Fibroblast of pulmonary artery (primary cell): Measurements from ENCODE around the gene ARL6IP4.

ENCODE experiments used
- DNase-seq: peaks from one replicate; pipeline ENCODE4 v3.0.0-alpha.2; 2010; ENCODE audit warnings: low read depth
- H3K4me3 ChIP-seq: replicated peaks from 2 replicates; pipeline ENCODE4 v1.5.1; 2011; ENCODE audit warnings: low read depth, mild to moderate bottlenecking, control low read depth, low read length, moderate library complexity
- CTCF ChIP-seq: IDR thresholded peaks from 2 replicates; pipeline ENCODE4 v1.5.1; 2011; ENCODE audit warnings: mild to moderate bottlenecking, control low read depth, low read length, inconsistent platforms; ENCODE audit errors: missing control alignments

Gene ARL6IP4

DNA sequence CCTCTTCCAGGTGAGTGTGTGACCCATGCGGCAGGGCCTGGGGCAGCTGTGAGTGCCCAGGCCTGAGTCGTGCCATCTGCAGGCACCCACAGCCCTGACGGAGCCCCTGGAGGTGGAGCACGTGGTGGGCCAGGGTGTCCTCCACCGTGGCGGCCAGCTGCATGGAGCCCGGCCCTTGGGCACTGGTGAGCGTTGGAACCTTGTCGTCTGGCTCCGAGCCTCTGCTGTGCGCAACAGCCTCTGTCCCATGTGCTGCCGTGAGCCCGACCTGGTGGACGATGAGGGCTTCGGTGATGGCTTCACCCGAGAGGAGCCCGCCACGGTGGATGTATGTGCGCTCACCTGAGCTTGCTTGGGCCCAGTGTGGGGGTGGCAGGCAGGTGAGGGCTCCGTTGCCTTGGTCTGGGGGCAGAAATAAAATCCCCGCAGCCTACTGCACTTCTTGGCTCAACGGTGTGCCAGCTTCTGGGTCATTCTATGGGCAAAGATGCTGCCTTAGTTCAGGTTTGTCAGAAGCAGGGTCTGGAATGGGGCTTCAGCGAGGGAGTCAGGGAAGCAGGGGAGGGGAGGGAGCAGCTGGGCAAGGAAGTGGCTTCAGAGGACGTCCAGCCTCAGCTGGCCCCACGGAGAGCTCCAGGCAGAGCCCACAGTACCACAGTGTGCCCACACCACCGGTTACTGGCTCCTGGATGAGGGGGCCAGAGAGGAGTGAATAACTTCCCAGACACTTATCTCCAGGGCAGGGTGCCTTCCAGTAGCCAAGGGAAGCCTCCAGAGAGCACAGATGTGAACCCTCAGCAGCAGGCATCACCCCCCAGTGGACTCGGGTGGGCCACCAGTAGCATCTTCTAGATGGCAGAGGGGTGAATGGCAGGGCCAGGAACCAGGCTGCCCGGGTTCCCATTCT is 1.2 kb upstream of the ARL6IP4 start:
- DNase-seq = no peak
- no peak for TF ChIP-seq CTCF
- H3K4me3 ChIP-seq = peak overlapping the region; percentile 83

DNA sequence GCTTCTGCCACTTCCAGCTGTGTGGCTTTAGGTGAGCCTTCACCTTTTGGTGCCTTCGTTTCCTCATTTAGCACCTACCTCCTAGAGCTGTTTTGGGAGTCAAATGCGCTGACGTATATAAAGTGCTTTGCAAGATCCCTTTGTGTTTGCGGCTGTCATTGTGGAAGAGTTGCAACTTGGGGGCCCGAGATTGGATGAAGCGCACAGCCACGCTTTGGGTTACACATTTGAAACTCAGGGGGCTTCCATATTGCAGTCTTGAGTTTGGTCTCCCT is 636 bp upstream of the ARL6IP4 start:
- DNase-seq = peak; percentile 12
- peak overlapping the region; percentile 83 for H3K4me3 ChIP-seq
- no peak for TF ChIP-seq CTCF

- peak overlapping the region; percentile 83 for H3K4me3 ChIP-seq
- peak; percentile 11 for DNase-seq
- TF ChIP-seq CTCF = no peak
These were observed 573 bp downstream of the ARL6IP4 start for GRCh38 chr12:122981036-122981471.

GRCh38 chr12:122981587-122982476 is 1.4 kb downstream of the ARL6IP4 start:
- no peak for DNase-seq
- H3K4me3 ChIP-seq = peak overlapping the region; percentile 83
- no peak for TF ChIP-seq CTCF

DNA sequence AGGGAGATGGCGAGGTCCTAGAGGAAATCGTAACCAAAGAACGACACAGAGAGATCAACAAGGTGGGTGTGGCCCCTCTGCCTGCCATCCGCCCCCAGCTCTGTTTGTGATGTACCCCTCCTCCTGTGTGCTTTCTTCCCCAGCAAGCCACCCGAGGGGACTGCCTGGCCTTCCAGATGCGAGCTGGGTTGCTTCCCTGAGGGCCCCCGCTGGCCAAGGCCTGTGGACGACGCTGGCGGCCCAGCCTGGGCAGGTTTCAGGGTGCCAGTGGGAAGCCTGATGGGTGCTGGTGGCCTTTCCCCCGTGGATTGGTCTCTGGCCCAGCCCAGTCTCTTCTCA is 2.0 kb downstream of the ARL6IP4 start:
- no peak for DNase-seq
- peak overlapping the region; percentile 83 for H3K4me3 ChIP-seq
- TF ChIP-seq CTCF = no peak

- DNase-seq = no peak
- TF ChIP-seq CTCF = no peak
- no peak overlapping the region for H3K4me3 ChIP-seq
These were observed 2.7 kb downstream of the ARL6IP4 start for GRCh38 chr12:122982963-122983788.
